ENCODE measurements around the gene PSKH1.

Gene PSKH1

DNA sequence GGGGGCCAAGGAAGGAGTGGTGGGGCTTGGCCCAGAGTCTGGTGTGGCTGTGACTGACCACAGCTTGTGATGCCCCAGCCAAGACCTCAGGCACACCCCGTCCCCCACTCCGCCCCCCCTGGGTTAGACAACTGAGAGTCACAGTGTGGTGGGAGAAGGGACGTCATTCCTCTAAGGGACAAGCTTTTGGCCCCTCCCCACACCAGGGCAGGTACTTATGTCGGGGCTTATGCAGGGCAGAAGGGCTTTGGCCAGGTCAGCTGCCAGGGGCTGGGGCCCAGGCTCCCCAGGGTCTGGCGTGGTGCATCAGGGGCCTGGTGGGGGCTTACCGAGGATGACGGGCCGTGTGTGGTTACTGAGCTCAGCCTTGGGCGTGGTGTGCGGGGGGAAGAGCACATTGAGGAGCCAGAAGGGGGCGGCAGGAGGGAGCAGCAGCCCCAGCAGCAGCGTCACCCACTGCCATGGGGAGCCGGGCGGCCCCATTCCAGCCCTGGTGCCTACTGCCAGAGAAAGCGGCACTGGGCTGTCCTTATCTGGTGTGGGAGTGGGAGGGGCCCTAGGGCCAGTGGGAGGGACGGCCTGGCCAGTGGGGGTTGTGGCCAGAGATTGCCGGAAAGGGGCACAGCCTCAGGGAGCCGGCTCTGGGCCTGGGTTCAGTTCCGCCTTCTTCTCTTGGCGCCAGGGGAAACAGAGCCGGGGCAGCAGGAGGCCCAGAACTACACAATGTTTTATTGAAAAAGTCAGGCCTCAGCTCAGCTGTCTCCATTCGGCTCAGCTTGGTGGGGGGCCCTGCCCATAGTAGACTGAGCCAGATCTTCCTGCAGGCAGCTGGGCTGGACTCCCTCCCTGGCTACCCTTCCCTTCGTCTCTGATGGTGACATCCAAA, 50.8 kb downstream of the PSKH1 start, which contains the start of gene LCAT:
TSS of gene LCAT (minus strand) at position 502 of the 886 bp plus-strand sequence. CDS start at position 483, 19 bp downstream.
- Histone ChIP-seq H3K4me3 (replicated peaks; ENCODE audit: insufficient read depth, low read length) (no peak within 1 kb of the TSS), H3K27ac (replicated peaks) (no peak within 1 kb of the TSS)

DNA sequence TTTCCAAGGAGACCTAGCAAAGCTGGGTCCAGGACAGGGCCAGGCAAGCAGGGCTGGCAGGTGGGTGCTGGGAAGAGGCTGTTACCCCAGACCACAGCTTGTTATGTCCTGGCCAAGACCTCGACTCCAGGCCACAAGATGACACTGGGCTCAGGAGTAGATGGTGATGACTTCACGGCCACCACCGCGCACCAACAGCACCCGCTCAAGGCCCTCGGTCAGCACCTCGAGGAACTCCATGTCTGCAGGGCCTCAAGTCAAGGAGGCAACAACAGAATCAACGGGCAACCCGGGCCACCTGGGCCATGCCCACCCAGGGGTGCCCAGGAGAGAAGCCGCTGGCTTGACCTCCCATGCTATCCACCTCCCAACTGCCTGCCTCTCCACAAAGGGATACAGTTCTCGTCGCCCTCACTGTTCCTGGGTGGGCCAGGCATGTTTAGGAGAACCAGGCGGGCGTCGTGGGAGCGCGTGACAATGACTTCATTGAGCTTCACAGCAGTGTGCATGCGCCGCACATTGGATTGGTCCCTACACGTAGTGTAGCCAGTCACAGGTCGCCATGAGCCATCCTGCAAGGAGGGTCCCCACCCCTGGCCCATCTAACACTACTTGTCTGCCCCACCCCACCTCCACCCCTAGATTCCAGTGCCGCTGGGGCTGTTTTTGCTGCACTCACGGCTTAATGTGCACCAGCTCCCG, 51.8 kb downstream of the PSKH1 start:
- Histone ChIP-seq H3K27me3 (ENCODE audit: insufficient read depth, poor library complexity, severe bottlenecking) (no peaks in the 10 kb centered on the region), H3K27ac (replicated peaks) (no peak overlapping the region), H3K4me3 (replicated peaks; ENCODE audit: insufficient read depth, low read length) (no peak overlapping the region)
- no peak for TF ChIP-seq POLR2AphosphoS5 (IDR thresholded peaks at IDR 0.05; ENCODE audit: low read depth)
- TF ChIP-seq, protein P1, sequence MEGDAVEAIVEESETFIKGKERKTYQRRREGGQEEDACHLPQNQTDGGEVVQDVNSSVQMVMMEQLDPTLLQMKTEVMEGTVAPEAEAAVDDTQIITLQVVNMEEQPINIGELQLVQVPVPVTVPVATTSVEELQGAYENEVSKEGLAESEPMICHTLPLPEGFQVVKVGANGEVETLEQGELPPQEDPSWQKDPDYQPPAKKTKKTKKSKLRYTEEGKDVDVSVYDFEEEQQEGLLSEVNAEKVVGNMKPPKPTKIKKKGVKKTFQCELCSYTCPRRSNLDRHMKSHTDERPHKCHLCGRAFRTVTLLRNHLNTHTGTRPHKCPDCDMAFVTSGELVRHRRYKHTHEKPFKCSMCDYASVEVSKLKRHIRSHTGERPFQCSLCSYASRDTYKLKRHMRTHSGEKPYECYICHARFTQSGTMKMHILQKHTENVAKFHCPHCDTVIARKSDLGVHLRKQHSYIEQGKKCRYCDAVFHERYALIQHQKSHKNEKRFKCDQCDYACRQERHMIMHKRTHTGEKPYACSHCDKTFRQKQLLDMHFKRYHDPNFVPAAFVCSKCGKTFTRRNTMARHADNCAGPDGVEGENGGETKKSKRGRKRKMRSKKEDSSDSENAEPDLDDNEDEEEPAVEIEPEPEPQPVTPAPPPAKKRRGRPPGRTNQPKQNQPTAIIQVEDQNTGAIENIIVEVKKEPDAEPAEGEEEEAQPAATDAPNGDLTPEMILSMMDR (IDR thresholded peaks at IDR 0.05; ENCODE audit: insufficient read depth, low read length) = no peak
- no peak for TF ChIP-seq SPI1 (IDR thresholded peaks at IDR 0.05; ENCODE audit: borderline replicate concordance, low read depth)
- no peak for TF ChIP-seq GABPA (IDR thresholded peaks at IDR 0.05; ENCODE audit: low read depth)
- TF ChIP-seq, protein P2, sequence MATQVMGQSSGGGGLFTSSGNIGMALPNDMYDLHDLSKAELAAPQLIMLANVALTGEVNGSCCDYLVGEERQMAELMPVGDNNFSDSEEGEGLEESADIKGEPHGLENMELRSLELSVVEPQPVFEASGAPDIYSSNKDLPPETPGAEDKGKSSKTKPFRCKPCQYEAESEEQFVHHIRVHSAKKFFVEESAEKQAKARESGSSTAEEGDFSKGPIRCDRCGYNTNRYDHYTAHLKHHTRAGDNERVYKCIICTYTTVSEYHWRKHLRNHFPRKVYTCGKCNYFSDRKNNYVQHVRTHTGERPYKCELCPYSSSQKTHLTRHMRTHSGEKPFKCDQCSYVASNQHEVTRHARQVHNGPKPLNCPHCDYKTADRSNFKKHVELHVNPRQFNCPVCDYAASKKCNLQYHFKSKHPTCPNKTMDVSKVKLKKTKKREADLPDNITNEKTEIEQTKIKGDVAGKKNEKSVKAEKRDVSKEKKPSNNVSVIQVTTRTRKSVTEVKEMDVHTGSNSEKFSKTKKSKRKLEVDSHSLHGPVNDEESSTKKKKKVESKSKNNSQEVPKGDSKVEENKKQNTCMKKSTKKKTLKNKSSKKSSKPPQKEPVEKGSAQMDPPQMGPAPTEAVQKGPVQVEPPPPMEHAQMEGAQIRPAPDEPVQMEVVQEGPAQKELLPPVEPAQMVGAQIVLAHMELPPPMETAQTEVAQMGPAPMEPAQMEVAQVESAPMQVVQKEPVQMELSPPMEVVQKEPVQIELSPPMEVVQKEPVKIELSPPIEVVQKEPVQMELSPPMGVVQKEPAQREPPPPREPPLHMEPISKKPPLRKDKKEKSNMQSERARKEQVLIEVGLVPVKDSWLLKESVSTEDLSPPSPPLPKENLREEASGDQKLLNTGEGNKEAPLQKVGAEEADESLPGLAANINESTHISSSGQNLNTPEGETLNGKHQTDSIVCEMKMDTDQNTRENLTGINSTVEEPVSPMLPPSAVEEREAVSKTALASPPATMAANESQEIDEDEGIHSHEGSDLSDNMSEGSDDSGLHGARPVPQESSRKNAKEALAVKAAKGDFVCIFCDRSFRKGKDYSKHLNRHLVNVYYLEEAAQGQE (IDR thresholded peaks at IDR 0.05; ENCODE audit: insufficient replicate concordance, low read depth) = no peak
- DNase-seq (ENCODE audit: low read depth in 1 of 2, low spot score in 1 of 2) = no peak

More for the DNA sequence above, 50.8 kb downstream of the PSKH1 start, which contains the start of gene LCAT:
- TF ChIP-seq POLR2AphosphoS5 (IDR thresholded peaks at IDR 0.05; ENCODE audit: low read depth) = no peak
- no peak for TF ChIP-seq SPI1 (IDR thresholded peaks at IDR 0.05; ENCODE audit: borderline replicate concordance, low read depth)
- TF ChIP-seq, protein P2 (IDR thresholded peaks at IDR 0.05; ENCODE audit: insufficient replicate concordance, low read depth) = no peak
- TF ChIP-seq GABPA (IDR thresholded peaks at IDR 0.05; ENCODE audit: low read depth) = no peak
- TF ChIP-seq, protein P1 (IDR thresholded peaks at IDR 0.05; ENCODE audit: insufficient read depth, low read length) = no peak
- no peak for DNase-seq (ENCODE audit: low read depth in 1 of 2, low spot score in 1 of 2)
- no peaks in the 10 kb centered on the region for H3K27me3 ChIP-seq (ENCODE audit: insufficient read depth, poor library complexity, severe bottlenecking)

DNA sequence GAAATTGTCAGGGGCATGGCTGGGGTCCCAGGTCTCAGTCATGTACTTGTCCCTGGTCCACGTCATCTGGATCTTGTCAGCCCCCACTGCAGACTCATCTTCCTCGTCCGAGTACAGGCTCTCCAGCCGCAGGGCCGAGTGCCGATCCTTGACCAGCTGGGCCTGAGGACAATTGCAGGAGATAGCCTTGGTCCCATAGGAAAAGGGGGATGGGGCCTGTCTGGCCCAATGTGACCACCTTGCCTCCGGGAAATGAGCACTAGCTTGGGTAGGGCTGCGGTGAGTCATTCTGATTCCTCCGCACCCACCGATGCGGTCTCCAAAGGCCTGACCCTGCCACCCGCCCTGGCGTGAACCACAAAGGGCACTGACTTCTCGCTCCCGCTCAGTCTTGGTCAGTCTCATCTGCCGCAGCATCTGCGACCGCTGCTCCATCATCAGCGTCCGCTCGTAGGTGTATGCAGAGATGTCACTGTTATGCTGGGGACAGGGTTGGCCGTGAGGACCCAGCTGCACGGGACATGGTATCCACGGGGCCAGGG, 52.4 kb downstream of the PSKH1 start:
- H3K27me3 ChIP-seq (ENCODE audit: insufficient read depth, poor library complexity, severe bottlenecking) = no peaks in the 10 kb centered on the region
- no peak overlapping the region for H3K27ac ChIP-seq (replicated peaks)
- no peak overlapping the region for H3K4me3 ChIP-seq (replicated peaks; ENCODE audit: insufficient read depth, low read length)
- DNase-seq (ENCODE audit: low read depth in 1 of 2, low spot score in 1 of 2) = no peak
- no peak for TF ChIP-seq SPI1 (IDR thresholded peaks at IDR 0.05; ENCODE audit: borderline replicate concordance, low read depth)
- TF ChIP-seq, protein P1 (IDR thresholded peaks at IDR 0.05; ENCODE audit: insufficient read depth, low read length) = no peak
- TF ChIP-seq, protein P2 (IDR thresholded peaks at IDR 0.05; ENCODE audit: insufficient replicate concordance, low read depth) = no peak
- TF ChIP-seq POLR2AphosphoS5 (IDR thresholded peaks at IDR 0.05; ENCODE audit: low read depth) = no peak
- TF ChIP-seq GABPA (IDR thresholded peaks at IDR 0.05; ENCODE audit: low read depth) = no peak

Data from HL-60 (cell line).